HG03439 (cell line): ENCODE measurements around the gene GRB2.
"Not testable (repeated sequence)": the region's sequence is repeated elsewhere in the genome, so short reads cannot be mapped to it uniquely, and the experiment has no call there.

ENCODE experiments used
- ATAC-seq: cut with Tn5 transposase; IDR thresholded peaks from one replicate; pipeline ENCODE4 v1.9.1; 2021; ENCODE audit warnings: mild to moderate bottlenecking, moderate library complexity; ENCODE audit not compliant: unreplicated experiment

Gene GRB2

DNA sequence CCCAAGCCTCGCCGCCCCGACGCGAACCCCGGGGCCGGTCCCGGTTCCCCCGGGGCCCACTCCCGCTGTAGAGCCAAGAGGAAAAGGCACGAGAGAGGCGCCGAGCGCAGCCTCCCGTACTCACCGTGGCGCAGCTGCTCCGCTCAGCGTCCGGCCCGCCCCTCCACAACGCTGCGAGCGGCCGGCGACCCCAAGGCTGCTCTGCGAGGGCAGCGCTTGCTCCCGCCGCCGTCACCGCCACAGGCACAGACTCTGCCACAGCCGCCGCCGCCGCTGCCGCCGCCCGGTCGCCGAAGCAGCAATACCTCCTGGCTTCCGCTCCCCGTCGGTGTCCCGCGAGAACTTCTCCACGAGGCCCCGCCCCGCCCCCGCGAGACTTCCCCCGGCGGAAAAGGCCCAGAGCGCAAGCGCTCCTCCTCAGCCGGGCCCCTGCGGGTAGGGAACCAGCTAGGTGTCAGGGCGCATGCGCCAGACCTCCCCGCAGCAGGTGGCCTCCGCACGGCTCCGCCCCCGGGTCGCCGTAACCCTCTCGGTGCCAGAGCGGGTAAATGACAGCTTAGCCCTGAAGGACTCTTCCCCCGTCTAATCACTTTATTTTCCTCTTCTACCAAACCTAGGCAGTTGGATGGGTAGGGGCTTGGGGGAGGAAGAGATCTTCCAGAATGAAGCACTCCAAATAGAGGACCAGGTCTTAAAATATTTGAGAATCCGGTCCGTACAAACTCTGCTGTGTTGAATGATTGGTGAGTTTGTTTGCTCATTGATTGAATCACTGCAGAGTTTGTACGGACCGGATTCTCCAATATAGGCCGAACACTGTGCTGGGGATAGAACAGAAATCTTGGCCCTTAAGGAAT lies at the start of gene GRB2:
Gene GRB2, minus strand, starts transcription at position 314 of the 857 bp plus-strand sequence. CDS start 12,050 bp downstream, outside the sequence.
- peak; percentile 68 for ATAC-seq

DNA sequence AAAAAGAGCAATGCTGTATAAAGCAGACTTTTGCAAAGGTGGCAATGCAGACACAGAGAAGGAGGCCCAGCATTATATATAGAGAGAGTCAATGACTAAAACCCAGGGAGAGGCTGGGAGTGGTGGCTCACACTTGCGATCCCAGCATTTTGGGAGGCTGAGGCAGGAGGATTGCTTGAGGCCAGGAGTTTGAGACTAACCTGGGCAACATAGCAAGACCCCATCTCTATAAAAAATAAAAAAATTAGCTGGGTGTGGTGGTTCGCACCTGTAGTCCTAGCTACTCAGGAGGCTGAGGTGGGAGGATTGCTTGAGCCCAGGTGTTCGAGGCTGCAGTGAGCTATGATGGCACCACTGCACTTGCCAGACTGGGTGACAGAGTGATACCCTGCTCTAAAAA lies 49.2 kb upstream of the GRB2 start:
- ATAC-seq, result not testable (repeated sequence)

DNA sequence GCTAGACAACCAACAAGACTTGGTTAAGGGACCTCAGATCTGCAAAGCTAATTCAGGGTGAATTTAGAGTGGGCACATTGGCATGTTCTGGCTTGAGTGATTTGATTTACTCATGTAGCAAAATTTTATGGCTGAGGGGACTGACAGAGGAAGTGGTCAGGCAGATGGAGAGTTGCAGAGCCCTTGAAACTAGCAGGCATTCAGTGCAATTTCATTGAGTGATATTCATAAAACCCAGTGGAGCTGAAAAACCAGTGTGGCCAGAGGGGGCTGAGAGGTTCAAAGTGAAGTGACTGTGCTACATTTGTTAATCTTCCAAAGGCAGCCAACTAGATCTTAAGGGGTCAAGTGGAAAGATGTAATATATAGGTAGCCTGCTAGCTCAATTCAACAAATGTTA lies 48.7 kb upstream of the GRB2 start:
- ATAC-seq, result no peak

DNA sequence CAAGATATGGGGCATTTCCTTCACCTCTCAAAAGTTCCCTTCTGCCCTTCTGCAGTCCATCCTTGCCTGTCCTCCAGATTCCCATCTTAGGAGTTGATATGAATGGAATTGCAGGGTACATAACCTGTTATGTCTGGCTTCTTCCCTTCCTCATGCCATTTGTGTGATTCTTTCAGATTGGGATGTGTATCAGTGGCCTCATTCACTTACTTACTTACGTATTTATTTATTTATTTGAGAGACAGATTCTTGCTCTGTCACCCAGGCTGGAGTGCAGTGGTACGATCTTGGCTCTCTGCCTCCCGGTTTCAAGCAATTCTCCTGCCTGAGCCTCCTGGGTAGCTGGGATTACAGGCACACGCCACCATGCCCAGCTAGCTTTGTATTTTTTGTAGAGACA lies 44.8 kb upstream of the GRB2 start:
- ATAC-seq, result no peak

DNA sequence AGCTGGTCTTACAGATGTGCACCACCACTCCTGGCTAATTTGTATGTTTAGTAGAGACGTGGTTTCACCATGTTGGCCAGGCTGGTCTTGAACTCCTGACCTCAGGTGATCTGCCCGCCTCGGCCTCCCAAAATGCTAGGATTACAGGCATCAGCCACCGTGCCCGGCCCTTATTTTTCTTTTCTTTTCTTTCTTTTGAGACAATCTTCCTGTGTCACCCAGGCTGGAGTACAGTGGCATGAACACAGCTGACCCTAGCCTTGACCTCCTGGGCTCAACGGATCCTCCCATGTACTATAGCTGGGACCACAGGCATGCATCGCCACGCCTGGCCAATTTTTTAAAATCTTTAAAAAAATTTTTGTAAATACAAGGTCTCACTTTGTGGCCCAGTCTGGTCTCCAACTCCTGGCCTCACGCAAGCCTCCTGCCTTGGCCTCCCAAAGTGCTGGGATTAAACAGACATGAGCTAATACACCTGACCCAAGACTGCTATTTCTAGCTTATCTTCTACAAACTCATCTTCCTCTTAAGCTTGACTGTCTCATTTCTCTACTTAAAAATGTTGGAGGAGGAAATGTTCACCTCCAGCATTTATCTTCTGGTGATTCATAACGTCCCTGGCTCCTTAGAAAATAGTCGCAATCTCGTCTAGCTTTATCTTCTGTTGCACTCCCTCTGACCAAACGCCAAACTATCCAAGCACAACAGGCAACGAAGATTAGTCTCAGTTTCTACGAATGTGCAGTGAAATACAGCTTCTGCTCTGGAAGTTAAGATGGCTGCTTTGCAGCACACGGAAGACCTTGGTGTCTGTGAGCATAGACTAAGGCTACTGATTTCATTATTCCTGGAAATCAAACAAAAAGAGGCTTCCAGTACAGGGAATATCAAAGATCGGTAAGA lies 42.7 kb upstream of the GRB2 start:
- no peak for ATAC-seq

DNA sequence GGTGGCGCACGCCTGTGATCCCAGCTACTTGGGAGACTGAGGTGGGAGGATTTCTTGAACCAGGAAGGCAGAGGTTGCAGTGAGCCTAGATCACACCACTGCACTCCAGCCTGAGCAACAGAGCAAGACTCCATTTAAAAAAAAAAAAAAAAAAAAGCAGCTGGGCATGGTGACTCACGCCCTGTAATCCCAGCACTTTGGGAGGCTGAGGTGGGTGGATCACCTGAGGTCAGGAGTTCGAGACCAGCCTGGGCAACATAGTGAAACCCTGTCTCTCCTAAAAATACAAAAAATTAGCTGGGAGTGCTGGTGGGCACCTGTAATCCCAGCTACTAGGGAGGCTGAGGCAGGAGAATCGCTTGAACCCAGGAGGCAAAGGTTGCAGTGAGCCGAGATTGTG lies 40.4 kb upstream of the GRB2 start:
- ATAC-seq, result not testable (repeated sequence)

DNA sequence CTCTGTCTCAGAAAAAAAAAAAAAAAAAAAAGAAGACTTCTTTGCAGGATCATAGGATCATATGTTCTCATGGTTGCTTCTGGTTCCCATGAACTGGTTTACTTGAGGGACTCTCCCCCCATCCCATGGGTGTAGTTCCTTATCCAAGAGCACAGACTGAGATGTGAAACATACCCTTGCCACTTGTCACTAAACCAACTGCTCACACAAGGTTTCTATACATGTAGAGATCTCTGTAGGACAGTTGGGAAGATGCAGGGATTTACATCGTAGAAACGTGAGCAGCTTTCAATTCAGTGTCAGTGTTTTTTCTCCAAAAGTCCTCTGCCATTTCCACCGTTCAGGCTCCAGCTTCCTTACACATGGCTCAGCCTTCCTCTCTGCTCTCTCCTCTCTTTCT lies 39.8 kb upstream of the GRB2 start:
- ATAC-seq, result no peak

DNA sequence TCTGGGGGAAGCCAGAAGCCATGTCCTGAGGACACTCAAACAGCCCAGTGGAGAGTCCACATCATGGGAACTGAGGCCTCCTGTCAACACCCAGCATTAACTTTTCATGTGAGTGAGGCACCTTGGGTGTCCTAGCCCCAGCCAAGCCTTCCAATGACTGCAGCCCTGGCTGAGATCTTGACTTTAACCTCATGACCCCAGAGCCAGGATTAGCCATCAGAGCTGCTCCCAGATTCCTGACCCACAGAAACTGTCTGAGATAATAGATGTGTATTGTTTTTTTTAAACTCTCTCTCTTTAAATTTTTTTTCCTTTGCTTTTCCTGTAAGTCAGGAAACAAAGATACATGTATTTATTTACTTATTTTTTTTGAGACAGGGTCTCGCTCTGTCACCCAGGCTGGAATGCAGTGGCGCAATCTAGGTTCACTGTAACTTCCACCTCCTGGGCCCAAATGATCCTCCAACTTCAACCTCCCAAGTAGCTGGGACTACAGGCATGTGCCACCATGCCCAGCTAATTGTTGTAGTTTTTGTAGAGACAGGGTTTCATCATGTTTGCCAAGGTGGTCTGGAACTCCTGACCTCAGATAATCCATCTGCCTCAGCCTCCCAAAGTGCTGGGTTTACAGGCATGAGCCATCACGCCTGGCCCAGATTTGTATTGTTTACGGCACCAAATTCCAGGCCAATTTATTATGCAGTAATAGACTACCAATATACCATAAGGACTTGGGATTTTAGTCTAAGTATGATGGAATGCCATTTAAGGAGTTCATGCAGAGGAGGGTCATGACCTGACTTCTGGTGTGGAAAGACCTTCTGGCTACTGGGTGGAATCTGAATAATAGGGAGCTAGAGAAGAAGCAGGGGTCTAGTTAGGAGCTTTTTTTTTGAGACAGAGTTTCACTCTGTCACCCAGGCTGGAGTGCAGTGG lies 37.0 kb upstream of the GRB2 start:
- no peak for ATAC-seq

DNA sequence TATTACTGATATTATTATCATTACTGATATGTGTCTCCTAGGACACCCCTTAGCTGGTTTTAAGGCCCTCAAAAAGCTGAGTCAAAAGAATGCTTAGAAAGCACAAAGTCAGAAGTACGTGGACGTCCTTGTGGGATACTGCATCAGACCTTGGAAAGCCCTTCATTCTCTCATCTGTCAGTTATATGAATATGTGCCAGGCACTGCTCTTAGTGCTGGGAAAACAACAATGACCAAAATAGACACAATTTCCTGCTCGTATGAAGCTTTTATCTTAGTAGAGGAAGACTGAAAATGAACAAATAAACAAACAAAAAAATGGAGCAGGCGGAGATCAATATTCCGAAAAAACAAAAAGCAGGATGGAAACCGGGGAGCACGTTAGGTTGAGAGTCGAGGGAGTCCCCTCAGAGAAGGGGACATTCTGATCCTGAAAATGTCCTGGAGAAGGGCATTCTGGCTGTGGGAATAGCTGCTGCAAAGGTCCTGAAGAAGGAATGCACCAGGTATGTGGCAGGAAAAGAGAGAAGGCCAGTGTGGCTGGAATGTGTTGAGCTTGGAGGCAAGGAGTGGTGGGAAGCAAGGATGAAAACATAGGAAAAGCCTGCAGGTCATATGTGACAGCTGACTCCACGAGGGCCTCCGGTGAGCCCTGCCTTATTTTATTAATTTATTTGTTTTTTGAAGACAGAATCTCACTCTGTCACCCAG lies 35.4 kb upstream of the GRB2 start:
- no peak for ATAC-seq

DNA sequence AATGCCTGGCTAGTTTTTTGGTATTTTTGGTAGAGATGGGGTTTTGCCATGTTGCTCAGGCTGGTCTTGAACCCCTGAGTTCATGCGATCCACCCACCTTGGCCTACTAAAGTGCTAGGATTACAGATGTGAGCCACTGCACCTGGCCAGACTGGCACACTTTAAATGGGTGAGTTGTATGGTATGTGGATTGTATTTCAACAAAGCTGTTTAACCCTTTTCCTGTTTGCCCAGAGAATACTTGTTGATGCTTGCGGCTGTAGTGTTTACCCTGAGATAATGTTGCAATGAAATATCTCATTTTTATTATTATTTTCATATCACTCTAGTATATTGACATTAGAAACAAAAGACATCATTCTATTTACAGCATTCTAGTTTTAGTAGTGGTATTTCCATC lies 33.8 kb upstream of the GRB2 start:
- ATAC-seq, result no peak

DNA sequence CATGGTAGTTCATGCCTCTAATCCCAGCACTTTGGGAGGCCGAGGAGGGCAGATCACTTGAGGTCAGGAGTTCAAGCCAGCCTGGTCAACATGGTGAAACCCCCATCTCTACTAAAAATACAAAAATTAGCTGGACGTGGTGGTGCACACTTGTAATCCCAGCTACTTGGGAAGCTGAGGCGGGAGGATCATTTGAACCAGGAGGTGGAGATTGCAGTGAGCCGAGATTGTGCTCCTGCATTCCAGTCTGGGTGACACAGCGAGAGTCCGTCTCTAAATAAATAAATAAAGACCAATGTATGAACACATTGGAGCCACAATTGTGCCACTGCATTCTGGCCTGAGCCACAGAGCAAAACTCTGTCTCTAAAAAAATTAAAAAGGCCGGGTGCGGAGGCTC lies 31.9 kb upstream of the GRB2 start:
- not testable (repeated sequence) for ATAC-seq

DNA sequence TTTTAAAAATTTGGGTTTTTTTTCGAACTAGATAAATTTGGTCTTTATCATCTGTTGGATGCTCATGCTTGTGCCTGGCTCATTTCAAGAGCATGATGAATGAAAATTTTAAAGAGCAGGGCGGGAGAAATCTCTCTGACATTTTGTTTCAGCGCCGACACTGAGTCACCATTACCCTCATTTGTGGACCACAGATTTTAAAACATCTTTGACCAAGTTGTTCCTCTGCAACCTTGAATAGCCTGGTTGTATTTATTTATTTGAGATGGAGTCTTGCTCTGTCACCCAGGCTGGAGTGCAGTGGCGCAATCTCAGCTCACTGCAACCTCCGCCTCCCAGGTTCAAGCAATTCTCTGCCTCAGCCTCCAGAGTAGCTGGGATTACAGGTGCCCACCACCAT lies 29.0 kb upstream of the GRB2 start:
- not testable (repeated sequence) for ATAC-seq

DNA sequence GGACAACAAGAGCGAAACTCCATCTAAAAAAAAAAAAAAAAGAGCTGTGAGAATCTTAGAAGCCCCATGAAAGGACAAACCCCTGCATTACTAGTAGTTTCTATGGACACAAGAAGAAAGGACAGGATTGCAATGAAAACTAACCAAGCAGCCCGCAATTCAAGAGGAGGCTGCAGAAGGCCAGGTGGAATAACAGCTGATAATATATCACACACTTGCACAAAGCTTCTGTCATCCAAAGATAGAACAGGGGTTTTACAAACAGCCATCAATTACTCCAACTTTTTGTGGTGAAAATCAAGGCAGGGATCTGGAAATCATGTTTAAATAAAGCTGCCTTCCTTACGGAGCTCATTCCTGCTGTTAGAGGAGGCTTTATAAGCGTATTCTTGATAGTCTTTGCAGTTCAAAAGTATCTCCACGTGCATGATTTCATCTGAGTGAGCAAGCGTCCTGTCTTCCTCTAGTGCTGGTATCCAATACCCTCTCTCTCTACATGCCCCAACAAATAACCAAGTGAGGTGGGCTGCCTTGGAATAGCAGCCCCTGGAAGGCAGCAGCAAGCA lies 27.8 kb upstream of the GRB2 start:
- no peak for ATAC-seq

DNA sequence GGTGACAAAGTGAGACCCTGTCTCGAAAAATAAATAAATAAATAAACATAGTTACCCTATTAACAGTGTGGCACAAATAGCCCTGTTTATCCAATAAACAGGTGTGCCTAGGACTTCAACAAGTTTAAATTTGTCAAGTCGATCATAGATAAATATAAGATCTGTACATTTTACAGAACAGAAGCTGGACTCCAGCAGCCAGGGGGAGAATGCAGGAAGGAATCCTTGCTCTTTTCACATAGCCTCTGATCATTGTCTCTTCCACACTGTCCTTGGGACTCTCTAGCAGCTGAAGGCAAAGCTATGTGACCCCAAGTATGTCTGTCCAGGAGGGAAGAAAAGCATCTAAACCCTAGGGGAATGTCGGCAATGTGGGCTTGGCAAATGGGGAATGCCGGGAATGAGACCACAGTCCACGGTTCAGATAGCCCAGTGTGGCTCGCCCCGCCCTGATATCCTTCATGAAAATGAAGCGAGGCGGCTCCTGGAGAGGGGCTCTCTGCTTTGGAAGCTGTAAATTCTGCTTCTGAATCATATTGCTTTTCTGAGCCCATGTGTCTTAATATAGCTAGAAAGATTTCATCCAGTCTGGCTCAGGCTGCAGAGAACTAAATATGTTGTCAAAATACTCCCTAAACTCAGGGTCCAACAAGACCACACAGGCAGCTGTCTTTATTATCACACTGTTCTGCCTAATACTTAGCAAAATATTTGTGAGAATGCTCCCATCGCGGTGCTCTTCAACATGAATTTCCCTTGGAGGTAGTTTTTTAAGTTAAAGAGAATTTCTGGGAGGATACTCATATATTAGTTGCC lies 24.9 kb upstream of the GRB2 start:
- ATAC-seq, result no peak

DNA sequence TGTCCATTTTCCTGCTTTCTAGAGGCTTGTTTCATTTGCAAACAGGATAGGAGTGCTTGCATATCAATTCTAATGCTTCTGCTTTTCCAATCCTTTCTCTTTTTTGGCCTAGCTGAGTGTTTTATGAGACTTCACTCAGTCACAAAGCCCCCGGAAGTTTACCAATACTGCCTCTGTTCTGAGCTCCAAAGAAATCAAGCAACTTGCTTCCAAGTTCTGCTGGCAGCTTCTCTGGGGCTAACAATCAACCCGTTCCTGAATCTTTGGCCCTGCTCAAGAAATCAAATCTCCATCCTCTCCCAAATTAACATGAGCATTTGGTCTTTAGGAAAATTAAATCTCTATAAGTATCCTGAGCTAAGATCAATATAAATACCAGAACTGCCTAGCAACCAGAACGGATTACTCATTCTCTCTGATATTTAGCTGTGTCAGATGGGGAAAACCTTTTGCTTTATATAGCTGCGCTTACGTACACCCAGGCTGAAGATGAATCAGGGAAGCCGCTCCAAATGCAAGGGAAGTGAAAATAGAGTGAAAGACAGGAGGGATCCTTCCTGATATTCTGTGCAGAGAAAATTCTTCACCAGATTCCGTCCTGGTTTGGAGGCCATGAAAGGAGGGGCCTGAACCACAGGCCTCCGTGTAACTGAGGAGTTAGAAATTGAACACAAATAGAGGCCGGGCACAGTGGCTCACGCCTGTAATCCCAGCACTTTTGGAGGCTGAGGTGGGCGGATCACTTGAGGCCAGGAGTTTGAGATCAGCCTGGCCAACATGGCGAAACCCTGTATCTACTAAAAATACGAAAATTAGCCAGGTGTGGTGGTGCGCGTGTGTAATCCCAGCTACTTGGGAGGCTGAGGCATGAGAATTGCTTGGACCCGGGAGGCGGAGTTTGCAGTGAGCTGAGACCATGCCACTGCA lies 23.3 kb upstream of the GRB2 start:
- no peak for ATAC-seq

DNA sequence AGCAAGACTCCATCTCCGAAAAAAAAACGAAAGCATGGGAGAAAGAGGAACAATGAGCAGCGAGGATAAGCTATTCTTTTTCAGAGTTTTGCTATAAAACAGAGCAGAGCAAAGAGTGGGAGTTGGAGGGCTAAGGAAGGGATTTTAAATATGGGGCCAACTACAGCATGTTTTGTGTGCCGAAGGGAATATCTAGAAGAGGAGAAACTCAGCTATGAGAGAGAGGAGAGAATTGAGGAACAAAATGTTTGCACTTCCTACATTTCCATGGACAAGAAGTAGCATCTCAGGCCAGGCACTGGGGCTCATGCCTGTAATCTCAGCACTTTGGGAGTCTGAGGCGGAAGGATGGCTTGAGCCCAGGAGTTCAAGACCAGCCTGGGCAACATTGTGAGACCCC lies 13.1 kb upstream of the GRB2 start:
- ATAC-seq, result no peak

DNA sequence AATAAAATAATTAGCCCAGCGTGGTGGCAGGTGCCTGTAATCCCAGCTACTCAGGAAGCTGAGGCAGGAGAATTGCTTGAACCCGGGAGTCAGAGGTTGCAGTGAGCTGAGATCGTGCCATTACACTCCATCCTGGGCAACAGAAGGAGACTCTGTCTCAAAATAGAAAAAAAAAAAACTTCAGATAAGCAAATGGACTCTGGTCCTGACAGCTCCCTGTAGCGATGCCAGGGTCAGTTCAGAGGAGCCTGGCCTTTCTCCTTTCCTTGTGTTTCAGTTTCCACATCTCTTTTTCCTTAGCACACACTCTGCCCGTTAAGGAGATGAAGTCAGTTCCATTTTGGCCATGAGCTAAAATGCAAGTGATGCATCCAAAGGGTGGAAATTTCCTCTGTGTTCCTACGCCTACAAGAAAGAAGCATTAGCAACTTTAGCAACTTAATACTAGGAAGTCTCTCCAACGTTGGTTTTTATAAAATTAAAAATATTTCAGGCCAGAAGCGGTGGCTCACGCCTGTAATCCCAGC lies 11.6 kb upstream of the GRB2 start:
- no peak for ATAC-seq

DNA sequence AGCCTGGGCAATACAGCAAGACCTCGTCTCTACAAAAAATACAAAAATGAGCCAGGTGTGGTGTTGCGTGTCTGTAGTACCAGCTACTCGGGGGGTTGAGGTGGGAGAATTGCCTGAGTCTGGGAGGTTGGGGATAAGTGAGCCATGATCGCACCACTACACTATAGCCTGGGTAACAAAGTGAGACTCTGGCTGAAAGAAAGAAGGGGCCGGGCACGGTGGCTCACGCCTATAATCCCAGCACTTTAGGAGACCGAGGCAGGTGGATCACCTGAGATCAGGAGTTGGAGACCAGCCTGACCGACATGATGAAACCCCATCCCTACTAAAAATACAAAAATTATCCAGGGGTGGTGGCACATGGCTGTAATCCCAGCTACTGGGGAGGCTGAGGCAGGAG lies 10.5 kb upstream of the GRB2 start:
- ATAC-seq, result no peak
